ENCODE results near the gene MED22. TPM values are rescaled to one million over a fixed set of nuclear protein-coding genes. Genes with fewer than 3 reads are reported as not detected.

The MED22 gene
- polyA plus RNA-seq, 1 donor (not counting 4 experiments of a cell fraction or from before 2014, with no cell fraction given) = 15.9 TPM

DNA sequence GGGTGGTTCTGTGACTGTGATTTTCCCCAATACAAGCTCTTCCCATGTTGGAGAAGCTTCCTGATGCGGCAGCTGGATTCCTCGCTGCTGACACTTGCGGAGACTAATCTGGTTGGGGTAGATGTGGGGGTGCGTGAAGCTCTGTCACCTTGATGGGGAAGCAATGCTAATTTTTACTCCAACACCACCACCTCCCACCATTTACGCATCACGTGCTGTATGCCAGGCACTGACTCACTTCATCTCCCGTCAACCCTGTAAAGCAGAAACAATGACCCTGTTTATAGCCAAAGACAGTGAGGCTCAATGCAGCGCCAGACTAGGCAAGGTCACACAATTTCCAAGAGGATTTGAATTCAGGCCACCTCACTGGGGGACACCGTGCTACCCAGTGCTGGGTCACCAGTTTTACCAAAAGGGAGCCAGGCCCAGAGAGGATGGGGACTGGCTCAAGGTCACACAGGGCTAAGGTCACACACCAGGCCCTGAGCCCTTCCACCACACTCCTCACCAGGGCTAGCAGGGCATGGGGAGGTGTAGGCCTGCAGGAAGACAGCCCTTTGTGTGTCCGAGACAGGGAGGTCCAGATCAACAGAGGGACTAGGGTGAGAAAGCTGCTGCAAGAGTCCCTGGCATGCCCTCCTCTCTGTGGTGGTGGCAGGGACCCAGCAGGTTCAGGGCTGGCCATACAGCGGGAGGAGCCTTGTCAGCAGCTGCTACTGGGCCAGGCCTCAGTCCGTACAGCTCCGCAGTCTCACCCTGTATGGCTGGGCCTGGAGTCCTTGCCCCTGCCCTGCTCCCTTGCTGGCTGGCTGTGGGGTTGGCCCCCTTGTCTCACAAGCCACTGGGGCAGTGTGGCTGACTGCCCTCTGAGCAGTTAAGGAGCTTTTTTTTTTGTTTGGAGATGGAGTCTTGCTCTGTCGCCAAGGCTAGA, 31.5 kb upstream of the MED22 start:
- no peaks in the 10 kb centered on the region for H3K27me3 ChIP-seq (ENCODE audit: control insufficient read depth, extremely low read depth, insufficient read depth, low read length)
- TF ChIP-seq, protein P1, sequence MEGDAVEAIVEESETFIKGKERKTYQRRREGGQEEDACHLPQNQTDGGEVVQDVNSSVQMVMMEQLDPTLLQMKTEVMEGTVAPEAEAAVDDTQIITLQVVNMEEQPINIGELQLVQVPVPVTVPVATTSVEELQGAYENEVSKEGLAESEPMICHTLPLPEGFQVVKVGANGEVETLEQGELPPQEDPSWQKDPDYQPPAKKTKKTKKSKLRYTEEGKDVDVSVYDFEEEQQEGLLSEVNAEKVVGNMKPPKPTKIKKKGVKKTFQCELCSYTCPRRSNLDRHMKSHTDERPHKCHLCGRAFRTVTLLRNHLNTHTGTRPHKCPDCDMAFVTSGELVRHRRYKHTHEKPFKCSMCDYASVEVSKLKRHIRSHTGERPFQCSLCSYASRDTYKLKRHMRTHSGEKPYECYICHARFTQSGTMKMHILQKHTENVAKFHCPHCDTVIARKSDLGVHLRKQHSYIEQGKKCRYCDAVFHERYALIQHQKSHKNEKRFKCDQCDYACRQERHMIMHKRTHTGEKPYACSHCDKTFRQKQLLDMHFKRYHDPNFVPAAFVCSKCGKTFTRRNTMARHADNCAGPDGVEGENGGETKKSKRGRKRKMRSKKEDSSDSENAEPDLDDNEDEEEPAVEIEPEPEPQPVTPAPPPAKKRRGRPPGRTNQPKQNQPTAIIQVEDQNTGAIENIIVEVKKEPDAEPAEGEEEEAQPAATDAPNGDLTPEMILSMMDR (optimal IDR thresholded peaks at IDR 0.05 in 1 of 3, IDR thresholded peaks at IDR 0.05 in 1 of 3, conservative IDR thresholded peaks at IDR 0.05 in 1 of 3; ENCODE audit: extremely low read depth in 1 of 3, insufficient read depth in 2 of 3, low read length in 3 of 3) = no peak
- TF ChIP-seq EZH2 (IDR thresholded peaks at IDR 0.05; ENCODE audit: low read length) = no peak
- H4K20me1 ChIP-seq (ENCODE audit: control insufficient read depth, extremely low read depth, insufficient read depth, low read length) = peaks cover 2% of the 10 kb centered on the region
- no peaks in the 10 kb centered on the region for H3K9me3 ChIP-seq (ENCODE audit: control insufficient read depth, low read depth, low read length)
- no peak overlapping the region for H2AFZ ChIP-seq (ENCODE audit: control insufficient read depth, low read length)
- H3K79me2 ChIP-seq (ENCODE audit: control insufficient read depth, insufficient read depth, low read length) = peaks cover 11% of the 10 kb centered on the region
- H3K4me3 ChIP-seq (ENCODE audit: control insufficient read depth in 2 of 3, extremely low read depth in 1 of 3, insufficient read depth in 2 of 3, low read depth in 1 of 3, low read length in 3 of 3) = no peak overlapping the region
- no peak overlapping the region for H3K9ac ChIP-seq (ENCODE audit: control insufficient read depth, extremely low read depth, insufficient read depth, low read length)
- FAIRE-seq (no peak), DNase-seq (ENCODE audit: low read depth, low spot score) (no peak)
- no peaks in the 10 kb centered on the region for H3K36me3 ChIP-seq (ENCODE audit: control insufficient read depth in 2 of 2, extremely low read depth in 1 of 2, insufficient read depth in 2 of 2, low read length in 2 of 2)
- H3K4me2 ChIP-seq (ENCODE audit: control insufficient read depth, extremely low read depth, insufficient read depth, low read depth, low read length) = no peak overlapping the region
- dilution Hi-C loops (cut with MboI; ENCODE audit: extremely low pct_ligation_motif_present, low sequenced_read_pairs) = no loop called here
- H3K9me1 ChIP-seq (ENCODE audit: control insufficient read depth, extremely low read depth, insufficient read depth, low read length) = no peaks in the 10 kb centered on the region
- H3K4me1 ChIP-seq (ENCODE audit: control insufficient read depth, extremely low read depth, insufficient read depth, low read length) = peaks cover 6% of the 10 kb centered on the region
- no peak overlapping the region for H3K27ac ChIP-seq (ENCODE audit: control insufficient read depth, insufficient read depth, low read length)

DNA sequence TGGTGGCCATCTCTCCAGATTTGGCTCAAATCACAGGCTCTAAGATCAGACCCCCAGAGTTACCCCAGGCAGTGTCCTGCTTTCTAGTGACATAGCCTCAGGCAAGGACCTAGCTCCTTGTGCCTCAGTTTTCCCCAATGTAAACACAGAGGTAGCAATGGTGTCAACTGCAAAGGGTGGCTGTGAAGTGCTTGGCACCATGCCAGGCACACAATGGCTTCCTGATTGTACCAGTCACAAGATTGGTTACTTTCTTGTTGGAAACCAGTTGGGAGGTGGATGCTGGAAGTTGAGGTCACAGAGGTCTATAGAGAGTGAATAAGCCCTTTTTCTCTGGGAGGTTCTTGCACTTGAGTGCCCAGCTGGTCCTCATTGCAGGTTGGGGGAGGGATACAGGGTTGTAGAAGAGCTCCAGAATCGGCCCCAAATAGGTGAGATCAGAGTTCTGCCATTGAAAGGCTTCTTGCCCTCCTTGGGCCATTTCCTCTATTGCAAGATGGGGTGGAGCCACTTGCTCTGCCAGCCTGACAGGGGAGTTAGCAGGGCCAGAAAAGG, 30.6 kb upstream of the MED22 start:
- no peaks in the 10 kb centered on the region for H3K36me3 ChIP-seq (ENCODE audit: control insufficient read depth in 2 of 2, extremely low read depth in 1 of 2, insufficient read depth in 2 of 2, low read length in 2 of 2)
- H3K4me3 ChIP-seq (ENCODE audit: control insufficient read depth in 2 of 3, extremely low read depth in 1 of 3, insufficient read depth in 2 of 3, low read depth in 1 of 3, low read length in 3 of 3) = no peak overlapping the region
- peaks cover 2% of the 10 kb centered on the region for H4K20me1 ChIP-seq (ENCODE audit: control insufficient read depth, extremely low read depth, insufficient read depth, low read length)
- TF ChIP-seq, protein P1 (optimal IDR thresholded peaks at IDR 0.05 in 1 of 3, IDR thresholded peaks at IDR 0.05 in 1 of 3, conservative IDR thresholded peaks at IDR 0.05 in 1 of 3; ENCODE audit: extremely low read depth in 1 of 3, insufficient read depth in 2 of 3, low read length in 3 of 3) = no peak
- no peak overlapping the region for H3K4me2 ChIP-seq (ENCODE audit: control insufficient read depth, extremely low read depth, insufficient read depth, low read depth, low read length)
- H3K27ac ChIP-seq (ENCODE audit: control insufficient read depth, insufficient read depth, low read length) = no peak overlapping the region
- H3K4me1 ChIP-seq (ENCODE audit: control insufficient read depth, extremely low read depth, insufficient read depth, low read length) = peaks cover 13% of the 10 kb centered on the region
- H3K9ac ChIP-seq (ENCODE audit: control insufficient read depth, extremely low read depth, insufficient read depth, low read length) = no peak overlapping the region
- dilution Hi-C loops (cut with MboI; ENCODE audit: extremely low pct_ligation_motif_present, low sequenced_read_pairs) = no loop called here
- H2AFZ ChIP-seq (ENCODE audit: control insufficient read depth, low read length) = no peak overlapping the region
- H3K9me1 ChIP-seq (ENCODE audit: control insufficient read depth, extremely low read depth, insufficient read depth, low read length) = no peaks in the 10 kb centered on the region
- H3K27me3 ChIP-seq (ENCODE audit: control insufficient read depth, extremely low read depth, insufficient read depth, low read length) = no peaks in the 10 kb centered on the region
- H3K79me2 ChIP-seq (ENCODE audit: control insufficient read depth, insufficient read depth, low read length) = peaks cover 20% of the 10 kb centered on the region
- FAIRE-seq (no peak), DNase-seq (ENCODE audit: low read depth, low spot score) (no peak)
- no peaks in the 10 kb centered on the region for H3K9me3 ChIP-seq (ENCODE audit: control insufficient read depth, low read depth, low read length)
